AG09309 (cell line): ENCODE data around the gene CLTCL1.

Experiments used
- DNase-seq: peaks from one replicate; pipeline ENCODE4 v3.0.0-alpha.2; 2010; ENCODE audit warnings: low read depth
- H3K4me3 ChIP-seq: 2 replicates; pipeline ENCODE4 v1.5.1; 2011; ENCODE audit warnings: mild to moderate bottlenecking, low read depth, low read length, moderate library complexity; ENCODE audit not compliant: control insufficient read depth
- TF ChIP-seq, protein P1 (sequence below): IDR thresholded peaks from 2 replicates; pipeline ENCODE4 v1.5.1; 2011; ENCODE audit warnings: mild to moderate bottlenecking, low read depth, low read length, inconsistent platforms; ENCODE audit not compliant: insufficient read depth, control insufficient read depth; ENCODE audit errors: missing control alignments

The CLTCL1 gene

GRCh38 chr22:19304547-19304946, 13.0 kb upstream of the CLTCL1 start:
- DNase-seq: no peak
- no peak overlapping the region for H3K4me3 ChIP-seq
- TF ChIP-seq, protein P1, sequence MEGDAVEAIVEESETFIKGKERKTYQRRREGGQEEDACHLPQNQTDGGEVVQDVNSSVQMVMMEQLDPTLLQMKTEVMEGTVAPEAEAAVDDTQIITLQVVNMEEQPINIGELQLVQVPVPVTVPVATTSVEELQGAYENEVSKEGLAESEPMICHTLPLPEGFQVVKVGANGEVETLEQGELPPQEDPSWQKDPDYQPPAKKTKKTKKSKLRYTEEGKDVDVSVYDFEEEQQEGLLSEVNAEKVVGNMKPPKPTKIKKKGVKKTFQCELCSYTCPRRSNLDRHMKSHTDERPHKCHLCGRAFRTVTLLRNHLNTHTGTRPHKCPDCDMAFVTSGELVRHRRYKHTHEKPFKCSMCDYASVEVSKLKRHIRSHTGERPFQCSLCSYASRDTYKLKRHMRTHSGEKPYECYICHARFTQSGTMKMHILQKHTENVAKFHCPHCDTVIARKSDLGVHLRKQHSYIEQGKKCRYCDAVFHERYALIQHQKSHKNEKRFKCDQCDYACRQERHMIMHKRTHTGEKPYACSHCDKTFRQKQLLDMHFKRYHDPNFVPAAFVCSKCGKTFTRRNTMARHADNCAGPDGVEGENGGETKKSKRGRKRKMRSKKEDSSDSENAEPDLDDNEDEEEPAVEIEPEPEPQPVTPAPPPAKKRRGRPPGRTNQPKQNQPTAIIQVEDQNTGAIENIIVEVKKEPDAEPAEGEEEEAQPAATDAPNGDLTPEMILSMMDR: no peak

GRCh38 chr22:19303785-19304184, 12.3 kb upstream of the CLTCL1 start:
- no peak for DNase-seq
- TF ChIP-seq, protein P1: no peak
- H3K4me3 ChIP-seq: no peak overlapping the region

GRCh38 chr22:19295733-19296132, 4.2 kb upstream of the CLTCL1 start:
- no peak for DNase-seq
- TF ChIP-seq, protein P1: no peak
- no peak overlapping the region for H3K4me3 ChIP-seq

- peak overlapping the region; percentile 73 for H3K4me3 ChIP-seq
- DNase-seq: no peak
- TF ChIP-seq, protein P1: no peak
Observed at GRCh38 chr22:19292458-19293230, 1.1 kb upstream of the CLTCL1 start.

DNA sequence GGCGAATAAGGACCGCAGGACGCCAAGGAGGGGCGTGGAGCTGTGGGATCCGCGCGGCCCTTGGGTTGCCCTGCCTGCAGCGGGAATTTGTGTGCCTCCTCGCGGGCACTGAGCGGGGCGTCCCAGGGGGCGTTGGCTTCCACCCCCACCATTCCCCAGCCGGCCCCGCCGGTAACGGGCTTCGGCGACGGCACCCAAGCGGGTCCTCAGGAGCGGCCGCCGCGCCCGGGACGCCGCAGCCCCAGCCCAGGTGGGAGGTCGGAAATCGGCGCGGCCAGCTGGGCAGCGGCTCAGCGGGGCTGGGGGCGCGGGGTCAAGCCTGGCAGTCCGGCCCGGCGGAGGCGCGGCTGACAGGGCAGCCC, 320 bp downstream of the CLTCL1 start:
- no peak for DNase-seq
- H3K4me3 ChIP-seq: peak overlapping the region; percentile 72
- TF ChIP-seq, protein P1: no peak

DNA sequence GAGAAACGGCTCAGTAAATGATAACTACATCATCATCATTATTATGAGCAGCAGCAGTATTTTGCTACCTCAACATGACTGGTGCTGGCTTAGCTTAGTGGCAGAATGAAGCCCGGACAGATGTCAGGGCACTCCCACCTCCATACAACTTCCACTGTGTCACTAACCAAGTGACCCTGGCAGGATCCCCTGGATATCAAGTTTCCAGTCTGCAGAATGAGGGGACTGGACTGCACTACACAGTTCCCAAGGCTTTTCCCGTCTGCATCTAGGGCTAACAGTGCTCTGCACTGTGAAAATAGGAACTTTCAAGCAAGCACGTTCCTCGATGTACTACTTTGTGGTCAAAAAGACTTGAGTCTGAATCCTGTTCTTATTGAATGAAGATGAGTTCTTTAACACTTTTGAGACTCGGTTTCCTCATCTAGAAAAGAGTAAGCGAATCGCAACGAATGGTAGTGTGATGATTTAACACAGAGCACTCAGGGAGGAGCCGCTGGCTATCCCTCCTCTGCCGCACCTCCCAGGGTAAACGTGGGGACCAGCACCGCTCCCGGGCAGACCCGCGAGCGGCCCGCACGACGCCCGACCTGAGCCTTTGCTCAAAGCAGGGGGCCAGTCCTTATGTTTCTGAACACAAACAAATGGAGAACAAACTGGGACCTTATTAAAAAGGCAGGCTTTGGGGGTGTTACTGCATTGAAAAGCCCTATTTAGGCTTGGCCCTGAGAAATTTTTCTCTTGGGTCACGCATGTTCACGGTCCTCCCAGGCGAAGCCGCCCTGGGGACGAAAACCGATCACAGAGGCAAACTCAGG, 910 bp downstream of the CLTCL1 start:
- no peak for DNase-seq
- peak overlapping the region; percentile 72 for H3K4me3 ChIP-seq
- TF ChIP-seq, protein P1: no peak
